ENCODE data around the gene LGR5.
A peak's percentile ranks its signal among the peaks of the same experiment; 100 is the strongest.
"Not testable (repeated sequence)": the region's sequence is repeated elsewhere in the genome, so short reads cannot be mapped to it uniquely, and the experiment has no call there.

Gene LGR5

GRCh38 chr12:71477609-71478008 is 38.0 kb downstream of the LGR5 start:
- no peaks in the 10 kb centered on the region for H3K27me3 ChIP-seq
- H3K9ac ChIP-seq = no peak overlapping the region
- no peaks in the 10 kb centered on the region for H4K20me1 ChIP-seq
- H3K4me2 ChIP-seq = no peak overlapping the region
- H3K4me3 ChIP-seq = no peak overlapping the region
- H3K27ac ChIP-seq = no peak overlapping the region
- no peaks in the 10 kb centered on the region for H3K4me1 ChIP-seq
- H3K36me3 ChIP-seq = no peaks in the 10 kb centered on the region
- H3K9me3 ChIP-seq (replicated peaks in 1 of 11) = no peaks in the 10 kb centered on the region
- TF ChIP-seq Cebpa-rat (IDR thresholded peaks at IDR 0.05) = no peak

GRCh38 chr12:71478270-71478669 is 38.7 kb downstream of the LGR5 start:
- Histone ChIP-seq H3K4me3 (no peak overlapping the region), H3K27me3 (no peaks in the 10 kb centered on the region), H3K4me2 (no peak overlapping the region), H3K36me3 (no peaks in the 10 kb centered on the region), H3K4me1 (no peaks in the 10 kb centered on the region), H3K9me3 (replicated peaks in 1 of 11) (no peaks in the 10 kb centered on the region), H4K20me1 (no peaks in the 10 kb centered on the region), H3K9ac (no peak overlapping the region), H3K27ac (no peak overlapping the region)
- no peak for TF ChIP-seq Cebpa-rat (IDR thresholded peaks at IDR 0.05)

GRCh38 chr12:71484272-71484905 is 44.8 kb downstream of the LGR5 start:
- no peak overlapping the region for H3K27ac ChIP-seq
- H3K9me3 ChIP-seq (replicated peaks in 1 of 11) = peaks cover 0 to 4% (median 0%) of the 10 kb centered on the region in 11 experiments; a peak in 1 of 22 replicates
- H4K20me1 ChIP-seq = no peaks in the 10 kb centered on the region; a peak in 1 of 22 replicates
- no peak overlapping the region for H3K4me2 ChIP-seq
- no peaks in the 10 kb centered on the region for H3K4me1 ChIP-seq
- no peak for TF ChIP-seq Cebpa-rat (IDR thresholded peaks at IDR 0.05)
- no peak overlapping the region for H3K9ac ChIP-seq
- H3K36me3 ChIP-seq = no peaks in the 10 kb centered on the region
- H3K4me3 ChIP-seq = no peak overlapping the region
- H3K27me3 ChIP-seq = no peaks in the 10 kb centered on the region

- H3K9ac ChIP-seq, H3K36me3 ChIP-seq, H4K20me1 ChIP-seq, H3K4me3 ChIP-seq, H3K4me2 ChIP-seq, H3K27me3 ChIP-seq, H3K27ac ChIP-seq: not testable (repeated sequence)
- Histone ChIP-seq H3K9me3 (replicated peaks in 1 of 11) (peaks cover 29 to 56% (median 45%) of the 10 kb centered on the region in 11 experiments), H3K4me1 (peaks cover 0 to 12% (median 6%) of the 10 kb centered on the region in 10 experiments; a peak in 6 of 20 replicates)
These were observed 51.2 kb downstream of the LGR5 start for GRCh38 chr12:71490844-71491243.

- H4K20me1 ChIP-seq = no peaks in the 10 kb centered on the region
- peaks cover 0 to 12% (median 6%) of the 10 kb centered on the region in 10 experiments; a peak in 6 of 20 replicates for H3K4me1 ChIP-seq
- TF ChIP-seq Cebpa-rat (IDR thresholded peaks at IDR 0.05) = no peak
- no peak overlapping the region for H3K9ac ChIP-seq
- H3K4me3 ChIP-seq = no peak overlapping the region
- H3K9me3 ChIP-seq (replicated peaks in 1 of 11) = peaks cover 30 to 58% (median 47%) of the 10 kb centered on the region in 11 experiments
- H3K27me3 ChIP-seq = no peaks in the 10 kb centered on the region
- no peak overlapping the region for H3K27ac ChIP-seq
- H3K36me3 ChIP-seq = no peaks in the 10 kb centered on the region; a peak in 1 of 22 replicates
- no peak overlapping the region for H3K4me2 ChIP-seq
These were observed 53.0 kb downstream of the LGR5 start for GRCh38 chr12:71492604-71493003.

GRCh38 chr12:71499834-71500233 is 60.2 kb downstream of the LGR5 start:
- Histone ChIP-seq H3K27ac (no peak overlapping the region), H3K4me1 (peaks cover 16 to 20% (median 18%) of the 10 kb centered on the region in 10 experiments; a peak in 19 of 20 replicates), H4K20me1 (no peaks in the 10 kb centered on the region), H3K9me3 (replicated peaks in 1 of 11) (peaks cover 7 to 18% (median 12%) of the 10 kb centered on the region in 11 experiments), H3K36me3 (no peaks in the 10 kb centered on the region; a peak in 1 of 22 replicates), H3K4me2 (no peak overlapping the region), H3K27me3 (no peaks in the 10 kb centered on the region), H3K4me3 (no peak overlapping the region), H3K9ac (no peak overlapping the region)
- TF ChIP-seq Cebpa-rat (IDR thresholded peaks at IDR 0.05) = no peak

- Histone ChIP-seq H3K4me3 (no peak overlapping the region; a peak in 1 of 20 replicates), H3K27me3 (no peaks in the 10 kb centered on the region), H3K9ac (no peak overlapping the region), H4K20me1 (no peaks in the 10 kb centered on the region), H3K4me1 (peaks cover 17 to 28% (median 23%) of the 10 kb centered on the region in 10 experiments; a peak in 19 of 20 replicates), H3K4me2 (peak overlapping the region; percentile 21 to 79 (median 66)), H3K36me3 (no peaks in the 10 kb centered on the region), H3K27ac (peak overlapping the region in 1 of 11 experiments; percentile 36; a peak in 1 of 22 replicates), H3K9me3 (replicated peaks in 1 of 11) (peaks cover 0 to 1% (median 0%) of the 10 kb centered on the region in 11 experiments; a peak in 1 of 22 replicates)
- no peak for TF ChIP-seq Cebpa-rat (IDR thresholded peaks at IDR 0.05)
These were observed 64.2 kb downstream of the LGR5 start for GRCh38 chr12:71503579-71504391.

- Histone ChIP-seq H3K9me3 (replicated peaks in 1 of 11) (no peaks in the 10 kb centered on the region), H3K27me3 (no peaks in the 10 kb centered on the region), H3K36me3 (no peaks in the 10 kb centered on the region), H4K20me1 (no peaks in the 10 kb centered on the region), H3K4me1 (peaks cover 17 to 30% (median 25%) of the 10 kb centered on the region in 10 experiments; a peak in 19 of 20 replicates), H3K9ac (no peak overlapping the region), H3K4me2 (peak overlapping the region; percentile 21 to 79 (median 66)), H3K27ac (0 out of 22 replicates have a peak overlapping the region, but pooled peaks of 1 of the 11 experiments have one; percentile 12), H3K4me3 (no peak overlapping the region)
- TF ChIP-seq Cebpa-rat (IDR thresholded peaks at IDR 0.05) = no peak
These were observed 64.9 kb downstream of the LGR5 start for GRCh38 chr12:71504476-71504875.

- Histone ChIP-seq H3K9ac (no peak overlapping the region), H4K20me1 (no peaks in the 10 kb centered on the region), H3K4me3 (no peak overlapping the region), H3K27me3 (no peaks in the 10 kb centered on the region), H3K9me3 (replicated peaks in 1 of 11) (no peaks in the 10 kb centered on the region), H3K4me2 (peak overlapping the region in 5 of 11 experiments; percentile 0 to 37 (median 36); a peak in 8 of 22 replicates), H3K4me1 (peaks cover 2 to 25% (median 17%) of the 10 kb centered on the region in 10 experiments; a peak in 18 of 20 replicates), H3K27ac (no peak overlapping the region), H3K36me3 (no peaks in the 10 kb centered on the region)
- TF ChIP-seq Cebpa-rat (IDR thresholded peaks at IDR 0.05) = no peak
These were observed 70.1 kb downstream of the LGR5 start for GRCh38 chr12:71509705-71510104.
